ENCODE measurements around the gene MLN. TPM values are rescaled to one million over a fixed set of nuclear protein-coding genes. Genes with fewer than 3 reads are reported as not detected.

MLN gene
- total RNA-seq, 1 donor from 2014 or later, result not detected

GRCh38 chr6:33747823-33748222, 56.0 kb downstream of the MLN start:
- Mint-ChIP-seq H3K9me3 (no peaks in the 10 kb centered on the region), H3K4me1 (peaks cover 3% of the 10 kb centered on the region), H3K27ac (no peak overlapping the region), H3K27me3 (peaks cover 7% of the 10 kb centered on the region), H3K36me3 (ENCODE audit: low read depth) (no peaks in the 10 kb centered on the region), H3K4me3 (no peak overlapping the region)
- no peak for DNase-seq
- intact Hi-C loops (cut with micrococcal nuclease), result no loop called here

- DNase-seq, result no peak
- Mint-ChIP-seq H3K4me1 (peaks cover 3% of the 10 kb centered on the region), H3K4me3 (no peak within 1 kb of the TSS), H3K27ac (no peak within 1 kb of the TSS), H3K36me3 (ENCODE audit: low read depth) (no peaks in the 10 kb centered on the region), H3K27me3 (peaks cover 13% of the 10 kb centered on the region), H3K9me3 (no peaks in the 10 kb centered on the region)
- intact Hi-C loops (cut with micrococcal nuclease), result no loop called here
Observed at GRCh38 chr6:33746651-33747100, 57.1 kb downstream of the MLN start, which contains the start of gene IP6K3. TSS of gene IP6K3 (minus strand) at chr6:33746905. CDS start at chr6:33735476, 11,429 bp downstream.

GRCh38 chr6:33746036-33746600, 57.7 kb downstream of the MLN start:
- no peaks in the 10 kb centered on the region for H3K9me3 Mint-ChIP-seq
- H3K27me3 Mint-ChIP-seq, result peaks cover 14% of the 10 kb centered on the region
- no peak overlapping the region for H3K27ac Mint-ChIP-seq
- H3K4me3 Mint-ChIP-seq, result no peak overlapping the region
- no peak for DNase-seq
- H3K4me1 Mint-ChIP-seq, result peaks cover 3% of the 10 kb centered on the region
- no peaks in the 10 kb centered on the region for H3K36me3 Mint-ChIP-seq (ENCODE audit: low read depth)
- intact Hi-C loops (cut with micrococcal nuclease), result no loop called here

- H3K4me3 Mint-ChIP-seq, result no peak overlapping the region
- no peaks in the 10 kb centered on the region for H3K9me3 Mint-ChIP-seq
- DNase-seq, result no peak
- peaks cover 15% of the 10 kb centered on the region for H3K27me3 Mint-ChIP-seq
- intact Hi-C loops (cut with micrococcal nuclease), result no loop called here
- no peaks in the 10 kb centered on the region for H3K36me3 Mint-ChIP-seq (ENCODE audit: low read depth)
- peaks cover 3% of the 10 kb centered on the region for H3K4me1 Mint-ChIP-seq
- H3K27ac Mint-ChIP-seq, result no peak overlapping the region
Observed at GRCh38 chr6:33745548-33745947, 58.3 kb downstream of the MLN start.

GRCh38 chr6:33744895-33745546, 58.8 kb downstream of the MLN start:
- peaks cover 3% of the 10 kb centered on the region for H3K4me1 Mint-ChIP-seq
- peaks cover 15% of the 10 kb centered on the region for H3K27me3 Mint-ChIP-seq
- no peak for DNase-seq
- H3K4me3 Mint-ChIP-seq, result no peak overlapping the region
- no peaks in the 10 kb centered on the region for H3K9me3 Mint-ChIP-seq
- no peaks in the 10 kb centered on the region for H3K36me3 Mint-ChIP-seq (ENCODE audit: low read depth)
- H3K27ac Mint-ChIP-seq, result no peak overlapping the region
- intact Hi-C loops (cut with micrococcal nuclease), result loop anchor here (1.0 kb wide), 1 partner anchor 409 kb away; no protein-coding TSS in a partner anchor

Other genes with a start within 250 kb of the MLN start
- 54.7 and 55.9 TPM in 2 replicates for gene BAK1, start 223.7 kb downstream of the MLN start, total RNA-seq
- 45.5 and 45.6 TPM in 2 replicates for gene ITPR3, start 182.7 kb downstream of the MLN start, total RNA-seq
- 131 and 137 TPM in 2 replicates for gene UQCC2, start 92.3 kb downstream of the MLN start, total RNA-seq
- not detected in 2 replicates for gene IP6K3, start 57.1 kb downstream of the MLN start, total RNA-seq
- 64.3 and 66.4 TPM in 2 replicates for gene LEMD2, start 14.9 kb downstream of the MLN start, total RNA-seq